HG03060 (cell line): ENCODE results near the gene RAB40B.

ENCODE experiments used
- ATAC-seq: cut with Tn5 transposase; IDR thresholded peaks from one replicate; pipeline ENCODE4 v1.9.1; 2021; ENCODE audit warnings: low read depth, moderate number of reproducible peaks; ENCODE audit not compliant: unreplicated experiment

The RAB40B gene

GRCh38 chr17:82674656-82675475 lies 23.6 kb downstream of the RAB40B start:
- no peak for ATAC-seq

GRCh38 chr17:82670661-82671450 lies 27.6 kb downstream of the RAB40B start:
- ATAC-seq = no peak

- no peak for ATAC-seq
Observed at GRCh38 chr17:82668631-82669099, 29.8 kb downstream of the RAB40B start.

- ATAC-seq = no peak
Observed at GRCh38 chr17:82668024-82668630, 30.4 kb downstream of the RAB40B start.

- ATAC-seq = no peak
Observed at GRCh38 chr17:82667668-82668000, 30.9 kb downstream of the RAB40B start.

- ATAC-seq = no peak
Observed at GRCh38 chr17:82666931-82667667, 31.4 kb downstream of the RAB40B start.

GRCh38 chr17:82665891-82666290 lies 32.6 kb downstream of the RAB40B start:
- no peak for ATAC-seq

- no peak for ATAC-seq
Observed at GRCh38 chr17:82665217-82665616, 33.3 kb downstream of the RAB40B start.

- ATAC-seq = no peak
Observed at GRCh38 chr17:82664701-82665182, 33.8 kb downstream of the RAB40B start.

- no peak for ATAC-seq
Observed at GRCh38 chr17:82664276-82664575, 34.3 kb downstream of the RAB40B start.

GRCh38 chr17:82663381-82664275 lies 34.9 kb downstream of the RAB40B start:
- no peak for ATAC-seq

GRCh38 chr17:82662711-82663261 lies 35.7 kb downstream of the RAB40B start:
- ATAC-seq = no peak

GRCh38 chr17:82661717-82662683 lies 36.5 kb downstream of the RAB40B start:
- no peak for ATAC-seq

- no peak for ATAC-seq
Observed at GRCh38 chr17:82659886-82660285, 38.6 kb downstream of the RAB40B start.

GRCh38 chr17:82658796-82659452 lies 39.6 kb downstream of the RAB40B start:
- no peak for ATAC-seq

- ATAC-seq = no peak
Observed at GRCh38 chr17:82658331-82658730, 40.2 kb downstream of the RAB40B start.

- ATAC-seq = no peak
Observed at GRCh38 chr17:82657926-82658325, 40.6 kb downstream of the RAB40B start.

GRCh38 chr17:82656266-82656665 lies 42.2 kb downstream of the RAB40B start:
- no peak for ATAC-seq
